Upper lobe of left lung (tissue), 4 donors: Measurements from ENCODE around the gene THEM4.

Experiments
- POLR2A ChIP-seq, 4 donors: fragments of 450-650 bp; IDR thresholded peaks; one replicate each; pipeline ENCODE4 v1.5.1; 2016 to 2017; ENCODE audit warnings: antibody characterized with exemption in 4 of 4, mild to moderate bottlenecking in 2 of 4
- POLR2AphosphoS5 ChIP-seq, 2 donors: sonication (generic); formaldehyde crosslinking; IDR thresholded peaks; one replicate each; pipeline ENCODE4 v1.5.1; 2017; ENCODE audit warnings: antibody characterized with exemption in 2 of 2
- TF ChIP-seq, protein P1 (sequence below), 6 experiments: fragments of 450-650 bp in 4 of 6; fragments of 200-600 bp in 2 of 6; sonication (generic) in 2 of 6; IDR thresholded peaks; one replicate each; pipeline ENCODE4 v1.5.1; 2016 to 2019; ENCODE audit warnings: antibody characterized with exemption in 6 of 6

DNA sequence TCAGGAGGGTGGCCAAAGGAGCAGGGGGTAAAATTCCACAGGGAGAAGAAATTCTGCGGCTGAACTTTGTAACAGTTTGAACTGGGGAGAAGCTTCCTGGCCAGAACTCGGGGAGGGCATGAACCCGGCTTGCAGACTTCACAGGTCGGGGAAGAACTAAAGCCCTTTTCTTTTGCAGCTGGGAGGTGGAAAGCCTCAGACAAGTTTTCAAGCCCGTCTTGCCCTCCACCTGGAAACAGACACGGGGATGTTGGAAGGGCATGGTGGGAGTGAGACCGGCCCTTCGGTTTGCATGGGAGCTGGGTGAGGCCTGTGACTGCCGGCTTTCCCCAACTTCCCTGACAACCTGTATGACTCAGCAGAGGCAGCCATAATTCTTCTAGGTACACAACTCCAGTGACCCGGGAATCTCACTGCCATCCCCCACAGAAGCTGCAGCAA lies 11.3 kb downstream of the THEM4 start:
- TF ChIP-seq, protein P1, sequence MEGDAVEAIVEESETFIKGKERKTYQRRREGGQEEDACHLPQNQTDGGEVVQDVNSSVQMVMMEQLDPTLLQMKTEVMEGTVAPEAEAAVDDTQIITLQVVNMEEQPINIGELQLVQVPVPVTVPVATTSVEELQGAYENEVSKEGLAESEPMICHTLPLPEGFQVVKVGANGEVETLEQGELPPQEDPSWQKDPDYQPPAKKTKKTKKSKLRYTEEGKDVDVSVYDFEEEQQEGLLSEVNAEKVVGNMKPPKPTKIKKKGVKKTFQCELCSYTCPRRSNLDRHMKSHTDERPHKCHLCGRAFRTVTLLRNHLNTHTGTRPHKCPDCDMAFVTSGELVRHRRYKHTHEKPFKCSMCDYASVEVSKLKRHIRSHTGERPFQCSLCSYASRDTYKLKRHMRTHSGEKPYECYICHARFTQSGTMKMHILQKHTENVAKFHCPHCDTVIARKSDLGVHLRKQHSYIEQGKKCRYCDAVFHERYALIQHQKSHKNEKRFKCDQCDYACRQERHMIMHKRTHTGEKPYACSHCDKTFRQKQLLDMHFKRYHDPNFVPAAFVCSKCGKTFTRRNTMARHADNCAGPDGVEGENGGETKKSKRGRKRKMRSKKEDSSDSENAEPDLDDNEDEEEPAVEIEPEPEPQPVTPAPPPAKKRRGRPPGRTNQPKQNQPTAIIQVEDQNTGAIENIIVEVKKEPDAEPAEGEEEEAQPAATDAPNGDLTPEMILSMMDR (IDR thresholded peaks at IDR 0.05): no peak
- TF ChIP-seq POLR2A (IDR thresholded peaks at IDR 0.05) (no peak), POLR2AphosphoS5 (IDR thresholded peaks at IDR 0.05) (no peak)
